ENCODE data around the gene LIFR. TPM values are rescaled to one million over a fixed set of nuclear protein-coding genes. Genes with fewer than 3 reads are reported as not detected.

Gene LIFR
- total and polyA plus RNA-seq, 7 experiments from 2014 or later = 0.16 to 0.30 (median 0.17) TPM; not detected in 4

GRCh38 chr5:38465702-38466423 is 90.6 kb downstream of the LIFR start:
- no peak overlapping the region for H3K27ac ChIP-seq (ENCODE audit: low read depth, low read length)
- no peaks in the 10 kb centered on the region for H3K36me3 ChIP-seq (ENCODE audit: control insufficient read depth in 2 of 3, insufficient read depth in 3 of 3, low read length in 3 of 3)
- no peak overlapping the region for H3K4me3 ChIP-seq (ENCODE audit: low read length)
- Mint-ChIP-seq H3K27ac (no peak overlapping the region), H3K4me3 (no peak overlapping the region), H3K9me3 (no peaks in the 10 kb centered on the region), H3K36me3 (no peaks in the 10 kb centered on the region), H3K4me1 (peaks cover 0 to 5% (median 0%) of the 10 kb centered on the region in 7 donors), H3K27me3 (peaks cover 10 to 43% (median 30%) of the 10 kb centered on the region in 5 donors)
- POLR2A ChIA-PET = interaction anchor here (0.9 kb wide), 1 partner anchor 10 kb away, joined by 3 read pairs; no protein-coding TSS in a partner anchor
- H3K27me3 ChIP-seq (ENCODE audit: control insufficient read depth in 2 of 2, insufficient read depth in 2 of 2, low read length in 2 of 2) = no peaks in the 10 kb centered on the region
- DNase-seq = no peak
- no peak for ATAC-seq
- H3K4me1 ChIP-seq (ENCODE audit: control insufficient read depth in 2 of 2, insufficient read depth in 2 of 2, low read length in 2 of 2) = no peaks in the 10 kb centered on the region
- no peaks in the 10 kb centered on the region for H3K9me3 ChIP-seq (ENCODE audit: control insufficient read depth in 2 of 3, low read length in 3 of 3)
- CTCF ChIA-PET = no interaction called here
- intact Hi-C loops (cut with micrococcal nuclease) = no loop called here

GRCh38 chr5:38465061-38465460 is 91.4 kb downstream of the LIFR start:
- H3K4me3 Mint-ChIP-seq = no peak overlapping the region
- no peaks in the 10 kb centered on the region for H3K9me3 Mint-ChIP-seq
- CTCF ChIA-PET = interaction anchor here (0.5 kb wide), 1 partner anchor 1683 kb away, joined by 3 read pairs; no protein-coding TSS in a partner anchor
- Histone ChIP-seq H3K27me3 (ENCODE audit: control insufficient read depth in 2 of 2, insufficient read depth in 2 of 2, low read length in 2 of 2) (no peaks in the 10 kb centered on the region), H3K36me3 (ENCODE audit: control insufficient read depth in 2 of 3, insufficient read depth in 3 of 3, low read length in 3 of 3) (no peaks in the 10 kb centered on the region), H3K27ac (ENCODE audit: low read depth, low read length) (no peak overlapping the region), H3K9me3 (ENCODE audit: control insufficient read depth in 2 of 3, low read length in 3 of 3) (no peaks in the 10 kb centered on the region), H3K4me1 (ENCODE audit: control insufficient read depth in 2 of 2, insufficient read depth in 2 of 2, low read length in 2 of 2) (no peaks in the 10 kb centered on the region), H3K4me3 (ENCODE audit: low read length) (no peak overlapping the region)
- H3K27ac Mint-ChIP-seq = no peak overlapping the region
- intact Hi-C loops (cut with micrococcal nuclease) = no loop called here
- POLR2A ChIA-PET = interaction anchor here (0.9 kb wide), 1 partner anchor 11 kb away, joined by 3 read pairs; no protein-coding TSS in a partner anchor
- peaks cover 0 to 3% (median 0%) of the 10 kb centered on the region in 5 donors for H3K36me3 Mint-ChIP-seq
- DNase-seq = no peak
- peaks cover 16 to 45% (median 30%) of the 10 kb centered on the region in 5 donors for H3K27me3 Mint-ChIP-seq
- no peak for ATAC-seq
- peaks cover 0 to 5% (median 0%) of the 10 kb centered on the region in 7 donors for H3K4me1 Mint-ChIP-seq

- H3K9me3 ChIP-seq (ENCODE audit: control insufficient read depth in 2 of 3, low read length in 3 of 3) = no peaks in the 10 kb centered on the region
- ChIA-PET CTCF (interaction anchor here (1.5 kb wide), 1 partner anchor 22 kb away, joined by 7 read pairs; no protein-coding TSS in a partner anchor), POLR2A (no interaction called here)
- Mint-ChIP-seq H3K27ac (no peak overlapping the region), H3K4me1 (peaks cover 0 to 5% (median 0%) of the 10 kb centered on the region in 7 donors), H3K36me3 (peaks cover 0 to 5% (median 3%) of the 10 kb centered on the region in 5 donors), H3K27me3 (peaks cover 20 to 41% (median 30%) of the 10 kb centered on the region in 5 donors), H3K4me3 (no peak overlapping the region), H3K9me3 (peaks cover 0 to 6% (median 0%) of the 10 kb centered on the region in 11 donors)
- DNase-seq (no peak), ATAC-seq (no peak)
- H3K4me3 ChIP-seq (ENCODE audit: low read length) = no peak overlapping the region
- no peaks in the 10 kb centered on the region for H3K27me3 ChIP-seq (ENCODE audit: control insufficient read depth in 2 of 2, insufficient read depth in 2 of 2, low read length in 2 of 2)
- no peaks in the 10 kb centered on the region for H3K36me3 ChIP-seq (ENCODE audit: control insufficient read depth in 2 of 3, insufficient read depth in 3 of 3, low read length in 3 of 3)
- no peaks in the 10 kb centered on the region for H3K4me1 ChIP-seq (ENCODE audit: control insufficient read depth in 2 of 2, insufficient read depth in 2 of 2, low read length in 2 of 2)
- intact Hi-C loops (cut with micrococcal nuclease) = no loop called here
- H3K27ac ChIP-seq (ENCODE audit: low read depth, low read length) = no peak overlapping the region
Observed at GRCh38 chr5:38463634-38464521, 92.6 kb downstream of the LIFR start.

- POLR2A ChIA-PET = no interaction called here
- H3K27me3 Mint-ChIP-seq = peaks cover 25 to 48% (median 26%) of the 10 kb centered on the region in 5 donors
- CTCF ChIA-PET = interaction anchor here (1.5 kb wide), 1 partner anchor 21 kb away, joined by 7 read pairs; no protein-coding TSS in a partner anchor
Observed at GRCh38 chr5:38462976-38463633, 93.3 kb downstream of the LIFR start.

GRCh38 chr5:38458174-38458573 is 98.3 kb downstream of the LIFR start:
- Mint-ChIP-seq H3K36me3 (peaks cover 0 to 5% (median 3%) of the 10 kb centered on the region in 5 donors), H3K27me3 (peaks cover 61 to 73% (median 65%) of the 10 kb centered on the region in 5 donors), H3K9me3 (peaks cover 0 to 8% (median 0%) of the 10 kb centered on the region in 11 donors), H3K4me1 (peaks cover 8 to 31% (median 20%) of the 10 kb centered on the region in 7 donors), H3K27ac (no peak overlapping the region), H3K4me3 (no peak overlapping the region)
- H3K27me3 ChIP-seq (ENCODE audit: control insufficient read depth in 2 of 2, insufficient read depth in 2 of 2, low read length in 2 of 2) = no peaks in the 10 kb centered on the region
- CTCF ChIA-PET = no interaction called here
- no peak overlapping the region for H3K27ac ChIP-seq (ENCODE audit: low read depth, low read length)
- H3K9me3 ChIP-seq (ENCODE audit: control insufficient read depth in 2 of 3, low read length in 3 of 3) = no peaks in the 10 kb centered on the region
- POLR2A ChIA-PET = no interaction called here
- H3K36me3 ChIP-seq (ENCODE audit: control insufficient read depth in 2 of 3, insufficient read depth in 3 of 3, low read length in 3 of 3) = no peaks in the 10 kb centered on the region
- peaks cover 11 to 26% of the 10 kb centered on the region in 2 donors for H3K4me1 ChIP-seq (ENCODE audit: control insufficient read depth in 2 of 2, insufficient read depth in 2 of 2, low read length in 2 of 2)
- DNase-seq = no peak
- no peak overlapping the region for H3K4me3 ChIP-seq (ENCODE audit: low read length)
- intact Hi-C loops (cut with micrococcal nuclease) = loop anchor here in 1 of 2 donors (10.0 kb wide), 1 partner anchor 1583 kb away; the partner anchor contains the start of gene NIPBL
- no peak for ATAC-seq

More at GRCh38 chr5:38462976-38463633, 93.3 kb downstream of the LIFR start:
- peaks cover 0 to 6% (median 0%) of the 10 kb centered on the region in 11 donors for H3K9me3 Mint-ChIP-seq
- Histone ChIP-seq H3K27me3 (ENCODE audit: control insufficient read depth in 2 of 2, insufficient read depth in 2 of 2, low read length in 2 of 2) (no peaks in the 10 kb centered on the region), H3K4me1 (ENCODE audit: control insufficient read depth in 2 of 2, insufficient read depth in 2 of 2, low read length in 2 of 2) (no peaks in the 10 kb centered on the region), H3K9me3 (ENCODE audit: control insufficient read depth in 2 of 3, low read length in 3 of 3) (no peaks in the 10 kb centered on the region), H3K4me3 (ENCODE audit: low read length) (no peak overlapping the region), H3K36me3 (ENCODE audit: control insufficient read depth in 2 of 3, insufficient read depth in 3 of 3, low read length in 3 of 3) (no peaks in the 10 kb centered on the region), H3K27ac (ENCODE audit: low read depth, low read length) (no peak overlapping the region)
- H3K27ac Mint-ChIP-seq = no peak overlapping the region
- H3K4me3 Mint-ChIP-seq = no peak overlapping the region
- ATAC-seq = no peak
- intact Hi-C loops (cut with micrococcal nuclease) = no loop called here
- no peak for DNase-seq
- H3K36me3 Mint-ChIP-seq = peaks cover 0 to 5% (median 3%) of the 10 kb centered on the region in 5 donors
- peaks cover 0 to 5% (median 0%) of the 10 kb centered on the region in 7 donors for H3K4me1 Mint-ChIP-seq
